ENCODE results near the gene EIPR1.

The EIPR1 gene

GRCh38 chr2:3248754-3249475 lies 128.7 kb downstream of the EIPR1 start:
- TF ChIP-seq, protein P1, sequence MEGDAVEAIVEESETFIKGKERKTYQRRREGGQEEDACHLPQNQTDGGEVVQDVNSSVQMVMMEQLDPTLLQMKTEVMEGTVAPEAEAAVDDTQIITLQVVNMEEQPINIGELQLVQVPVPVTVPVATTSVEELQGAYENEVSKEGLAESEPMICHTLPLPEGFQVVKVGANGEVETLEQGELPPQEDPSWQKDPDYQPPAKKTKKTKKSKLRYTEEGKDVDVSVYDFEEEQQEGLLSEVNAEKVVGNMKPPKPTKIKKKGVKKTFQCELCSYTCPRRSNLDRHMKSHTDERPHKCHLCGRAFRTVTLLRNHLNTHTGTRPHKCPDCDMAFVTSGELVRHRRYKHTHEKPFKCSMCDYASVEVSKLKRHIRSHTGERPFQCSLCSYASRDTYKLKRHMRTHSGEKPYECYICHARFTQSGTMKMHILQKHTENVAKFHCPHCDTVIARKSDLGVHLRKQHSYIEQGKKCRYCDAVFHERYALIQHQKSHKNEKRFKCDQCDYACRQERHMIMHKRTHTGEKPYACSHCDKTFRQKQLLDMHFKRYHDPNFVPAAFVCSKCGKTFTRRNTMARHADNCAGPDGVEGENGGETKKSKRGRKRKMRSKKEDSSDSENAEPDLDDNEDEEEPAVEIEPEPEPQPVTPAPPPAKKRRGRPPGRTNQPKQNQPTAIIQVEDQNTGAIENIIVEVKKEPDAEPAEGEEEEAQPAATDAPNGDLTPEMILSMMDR (IDR thresholded peaks at IDR 0.05; ENCODE audit: low read depth, low read length): no peak
- no peak overlapping the region for H3K4me3 ChIP-seq (ENCODE audit: low read depth, low read length)
- H3K27me3 ChIP-seq: no peaks in the 10 kb centered on the region
- no peaks in the 10 kb centered on the region for H3K4me1 ChIP-seq
- peaks cover 5% of the 10 kb centered on the region; the same call in 1 of the 2 replicates for H3K9me3 ChIP-seq
- no peaks in the 10 kb centered on the region; the same call in 1 of the 2 replicates for H3K36me3 ChIP-seq
- DNase-seq: no peak

DNA sequence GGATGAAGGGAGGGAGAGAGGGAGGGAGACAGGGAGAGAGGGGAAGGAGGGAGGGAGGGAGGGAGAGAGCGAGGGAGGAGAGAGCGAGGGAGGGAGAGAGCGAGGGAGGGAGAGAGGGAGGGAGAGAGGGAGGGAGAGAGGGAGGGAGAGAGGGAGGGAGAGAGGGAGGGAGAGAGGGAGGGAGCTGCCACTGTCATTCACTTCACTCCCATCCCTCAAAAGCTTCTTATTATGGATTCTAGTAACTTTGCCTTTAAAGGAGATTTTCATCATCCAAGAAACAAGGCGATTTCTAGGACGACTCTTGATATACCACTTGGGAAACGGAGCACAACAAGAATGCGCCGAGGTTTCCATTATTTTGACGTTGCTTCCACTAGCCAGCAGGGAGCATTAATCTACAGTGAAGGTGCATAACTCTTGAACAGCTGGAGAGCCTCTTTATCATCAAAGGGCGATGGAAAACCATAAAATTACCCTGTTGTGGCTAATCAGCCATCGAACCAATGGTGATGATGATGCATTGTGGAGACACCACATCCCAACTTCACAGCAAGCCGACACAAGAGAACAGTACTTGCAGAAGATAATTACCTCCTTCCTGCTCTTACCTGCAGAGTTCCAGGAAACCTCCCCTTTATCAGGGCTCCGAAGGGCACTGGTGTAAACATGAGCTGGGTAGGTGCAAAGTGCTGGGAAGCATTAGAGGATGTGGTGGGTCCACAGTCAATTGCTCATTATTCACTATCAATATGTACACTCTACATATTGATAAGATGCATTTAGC lies 130.5 kb downstream of the EIPR1 start:
- Histone ChIP-seq H3K36me3 (no peaks in the 10 kb centered on the region; the same call in 1 of the 2 replicates), H3K9me3 (peaks cover 5% of the 10 kb centered on the region; the same call in 1 of the 2 replicates), H3K27me3 (no peaks in the 10 kb centered on the region), H3K4me3 (ENCODE audit: low read depth, low read length) (no peak overlapping the region), H3K4me1 (no peaks in the 10 kb centered on the region)
- no peak for DNase-seq
- TF ChIP-seq, protein P1 (IDR thresholded peaks at IDR 0.05; ENCODE audit: low read depth, low read length): no peak

DNA sequence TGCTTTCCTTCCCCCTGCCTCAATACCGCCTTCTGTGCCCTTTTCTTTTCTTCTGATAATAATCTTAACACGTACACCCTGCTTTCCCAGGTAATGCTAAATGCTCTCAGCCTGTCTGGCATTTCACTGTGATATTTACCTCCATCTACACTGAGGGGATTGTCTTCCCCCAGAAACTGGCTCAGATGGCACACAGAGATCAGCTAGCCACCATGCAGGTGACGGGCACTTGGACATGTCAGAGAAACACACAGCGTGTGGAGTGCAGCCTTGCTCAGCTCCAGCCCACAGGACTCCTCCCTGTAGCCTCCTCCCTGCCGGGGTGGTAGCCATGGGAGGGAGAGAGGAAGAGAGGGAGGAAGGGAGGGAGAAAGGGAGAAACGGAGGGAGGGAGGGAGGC lies 131.2 kb downstream of the EIPR1 start:
- H3K4me3 ChIP-seq (ENCODE audit: low read depth, low read length): no peak overlapping the region
- TF ChIP-seq, protein P1 (IDR thresholded peaks at IDR 0.05; ENCODE audit: low read depth, low read length): no peak
- H3K27me3 ChIP-seq: no peaks in the 10 kb centered on the region
- no peaks in the 10 kb centered on the region for H3K4me1 ChIP-seq
- no peak for DNase-seq
- peaks cover 5% of the 10 kb centered on the region; the same call in 1 of the 2 replicates for H3K9me3 ChIP-seq
- no peaks in the 10 kb centered on the region for H3K36me3 ChIP-seq

GRCh38 chr2:3244486-3244885 lies 133.1 kb downstream of the EIPR1 start:
- DNase-seq: no peak
- H3K9me3 ChIP-seq: peaks cover 5% of the 10 kb centered on the region; the same call in 1 of the 2 replicates
- H3K4me1 ChIP-seq: no peaks in the 10 kb centered on the region
- TF ChIP-seq, protein P1 (IDR thresholded peaks at IDR 0.05; ENCODE audit: low read depth, low read length): no peak
- H3K27me3 ChIP-seq: no peaks in the 10 kb centered on the region
- no peaks in the 10 kb centered on the region for H3K36me3 ChIP-seq
- no peak overlapping the region for H3K4me3 ChIP-seq (ENCODE audit: low read depth, low read length)

DNA sequence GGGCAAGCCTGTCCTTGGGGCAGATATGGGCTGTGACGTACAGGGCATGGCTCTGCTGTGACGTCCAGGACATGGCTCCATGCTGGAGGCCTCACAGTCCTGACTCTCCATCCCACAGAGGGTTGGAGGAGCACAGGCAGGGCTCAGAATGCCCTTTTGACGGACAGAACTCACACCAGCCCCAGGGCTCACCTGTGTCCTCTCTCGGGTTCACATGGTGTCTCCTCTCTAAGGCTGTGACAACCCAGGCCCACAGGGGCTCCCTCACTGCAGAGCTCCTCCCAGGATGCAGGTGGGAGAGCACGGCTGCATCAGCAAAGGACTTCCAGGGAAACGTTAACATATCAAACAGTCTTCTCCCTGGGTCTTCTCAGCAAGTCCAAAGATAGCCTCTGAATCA lies 133.8 kb downstream of the EIPR1 start:
- Histone ChIP-seq H3K9me3 (peaks cover under 1% of the 10 kb centered on the region; the same call in 1 of the 2 replicates), H3K27me3 (no peaks in the 10 kb centered on the region), H3K4me1 (no peaks in the 10 kb centered on the region), H3K36me3 (no peaks in the 10 kb centered on the region), H3K4me3 (ENCODE audit: low read depth, low read length) (no peak overlapping the region)
- no peak for DNase-seq
- TF ChIP-seq, protein P1 (IDR thresholded peaks at IDR 0.05; ENCODE audit: low read depth, low read length): no peak
